ENCODE measurements around the gene CYFIP2. TPM values are rescaled to one million over a fixed set of nuclear protein-coding genes. Genes with fewer than 3 reads are reported as not detected.

The CYFIP2 gene
- total and polyA plus RNA-seq, 2 of the 13 experiments (the other 11 are each of a cell fraction or from before 2014, with no cell fraction given) = 22.6 to 30.3 TPM

DNA sequence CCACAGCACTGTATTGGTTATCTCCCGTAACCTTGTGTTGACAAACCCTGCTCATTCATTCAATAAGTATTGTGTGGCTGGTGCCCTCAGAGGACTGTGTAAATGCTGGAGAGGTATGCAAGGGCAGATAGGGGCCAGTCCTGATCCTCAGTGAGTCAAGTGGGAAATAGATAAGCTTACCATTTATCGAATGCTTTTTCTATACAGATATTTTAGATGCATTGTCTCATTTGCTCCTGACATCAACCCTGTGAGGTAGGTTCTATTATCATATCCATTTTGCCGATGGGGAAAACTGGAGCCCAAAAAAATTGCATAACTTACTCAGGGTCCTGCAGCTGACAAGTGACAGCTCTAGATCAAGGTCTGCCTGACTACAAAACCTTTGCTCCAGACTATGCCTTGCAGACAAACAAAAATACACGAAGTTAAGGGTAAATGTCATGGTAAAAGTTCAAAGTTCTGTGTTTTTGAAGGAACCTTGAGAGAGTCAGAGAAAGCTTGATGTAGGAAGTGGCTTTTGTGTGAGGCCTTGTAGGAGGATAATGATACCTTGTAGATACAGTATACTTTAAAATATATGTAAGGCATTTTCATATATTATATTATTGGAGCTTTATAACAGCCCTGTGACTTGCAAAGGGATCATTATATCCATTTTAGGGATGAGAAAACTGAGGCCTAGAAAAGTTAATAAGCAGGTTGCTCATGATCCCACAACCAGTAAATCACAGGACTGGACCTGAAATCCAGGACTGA lies 22.7 kb downstream of the CYFIP2 start (continued):
- TF ChIP-seq, protein P1, sequence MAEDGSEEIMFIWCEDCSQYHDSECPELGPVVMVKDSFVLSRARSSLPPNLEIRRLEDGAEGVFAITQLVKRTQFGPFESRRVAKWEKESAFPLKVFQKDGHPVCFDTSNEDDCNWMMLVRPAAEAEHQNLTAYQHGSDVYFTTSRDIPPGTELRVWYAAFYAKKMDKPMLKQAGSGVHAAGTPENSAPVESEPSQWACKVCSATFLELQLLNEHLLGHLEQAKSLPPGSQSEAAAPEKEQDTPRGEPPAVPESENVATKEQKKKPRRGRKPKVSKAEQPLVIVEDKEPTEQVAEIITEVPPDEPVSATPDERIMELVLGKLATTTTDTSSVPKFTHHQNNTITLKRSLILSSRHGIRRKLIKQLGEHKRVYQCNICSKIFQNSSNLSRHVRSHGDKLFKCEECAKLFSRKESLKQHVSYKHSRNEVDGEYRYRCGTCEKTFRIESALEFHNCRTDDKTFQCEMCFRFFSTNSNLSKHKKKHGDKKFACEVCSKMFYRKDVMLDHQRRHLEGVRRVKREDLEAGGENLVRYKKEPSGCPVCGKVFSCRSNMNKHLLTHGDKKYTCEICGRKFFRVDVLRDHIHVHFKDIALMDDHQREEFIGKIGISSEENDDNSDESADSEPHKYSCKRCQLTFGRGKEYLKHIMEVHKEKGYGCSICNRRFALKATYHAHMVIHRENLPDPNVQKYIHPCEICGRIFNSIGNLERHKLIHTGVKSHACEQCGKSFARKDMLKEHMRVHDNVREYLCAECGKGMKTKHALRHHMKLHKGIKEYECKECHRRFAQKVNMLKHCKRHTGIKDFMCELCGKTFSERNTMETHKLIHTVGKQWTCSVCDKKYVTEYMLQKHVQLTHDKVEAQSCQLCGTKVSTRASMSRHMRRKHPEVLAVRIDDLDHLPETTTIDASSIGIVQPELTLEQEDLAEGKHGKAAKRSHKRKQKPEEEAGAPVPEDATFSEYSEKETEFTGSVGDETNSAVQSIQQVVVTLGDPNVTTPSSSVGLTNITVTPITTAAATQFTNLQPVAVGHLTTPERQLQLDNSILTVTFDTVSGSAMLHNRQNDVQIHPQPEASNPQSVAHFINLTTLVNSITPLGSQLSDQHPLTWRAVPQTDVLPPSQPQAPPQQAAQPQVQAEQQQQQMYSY (CRISPR knock-in tag; IDR thresholded peaks at IDR 0.05) = no peak
- TF ChIP-seq, protein P2, sequence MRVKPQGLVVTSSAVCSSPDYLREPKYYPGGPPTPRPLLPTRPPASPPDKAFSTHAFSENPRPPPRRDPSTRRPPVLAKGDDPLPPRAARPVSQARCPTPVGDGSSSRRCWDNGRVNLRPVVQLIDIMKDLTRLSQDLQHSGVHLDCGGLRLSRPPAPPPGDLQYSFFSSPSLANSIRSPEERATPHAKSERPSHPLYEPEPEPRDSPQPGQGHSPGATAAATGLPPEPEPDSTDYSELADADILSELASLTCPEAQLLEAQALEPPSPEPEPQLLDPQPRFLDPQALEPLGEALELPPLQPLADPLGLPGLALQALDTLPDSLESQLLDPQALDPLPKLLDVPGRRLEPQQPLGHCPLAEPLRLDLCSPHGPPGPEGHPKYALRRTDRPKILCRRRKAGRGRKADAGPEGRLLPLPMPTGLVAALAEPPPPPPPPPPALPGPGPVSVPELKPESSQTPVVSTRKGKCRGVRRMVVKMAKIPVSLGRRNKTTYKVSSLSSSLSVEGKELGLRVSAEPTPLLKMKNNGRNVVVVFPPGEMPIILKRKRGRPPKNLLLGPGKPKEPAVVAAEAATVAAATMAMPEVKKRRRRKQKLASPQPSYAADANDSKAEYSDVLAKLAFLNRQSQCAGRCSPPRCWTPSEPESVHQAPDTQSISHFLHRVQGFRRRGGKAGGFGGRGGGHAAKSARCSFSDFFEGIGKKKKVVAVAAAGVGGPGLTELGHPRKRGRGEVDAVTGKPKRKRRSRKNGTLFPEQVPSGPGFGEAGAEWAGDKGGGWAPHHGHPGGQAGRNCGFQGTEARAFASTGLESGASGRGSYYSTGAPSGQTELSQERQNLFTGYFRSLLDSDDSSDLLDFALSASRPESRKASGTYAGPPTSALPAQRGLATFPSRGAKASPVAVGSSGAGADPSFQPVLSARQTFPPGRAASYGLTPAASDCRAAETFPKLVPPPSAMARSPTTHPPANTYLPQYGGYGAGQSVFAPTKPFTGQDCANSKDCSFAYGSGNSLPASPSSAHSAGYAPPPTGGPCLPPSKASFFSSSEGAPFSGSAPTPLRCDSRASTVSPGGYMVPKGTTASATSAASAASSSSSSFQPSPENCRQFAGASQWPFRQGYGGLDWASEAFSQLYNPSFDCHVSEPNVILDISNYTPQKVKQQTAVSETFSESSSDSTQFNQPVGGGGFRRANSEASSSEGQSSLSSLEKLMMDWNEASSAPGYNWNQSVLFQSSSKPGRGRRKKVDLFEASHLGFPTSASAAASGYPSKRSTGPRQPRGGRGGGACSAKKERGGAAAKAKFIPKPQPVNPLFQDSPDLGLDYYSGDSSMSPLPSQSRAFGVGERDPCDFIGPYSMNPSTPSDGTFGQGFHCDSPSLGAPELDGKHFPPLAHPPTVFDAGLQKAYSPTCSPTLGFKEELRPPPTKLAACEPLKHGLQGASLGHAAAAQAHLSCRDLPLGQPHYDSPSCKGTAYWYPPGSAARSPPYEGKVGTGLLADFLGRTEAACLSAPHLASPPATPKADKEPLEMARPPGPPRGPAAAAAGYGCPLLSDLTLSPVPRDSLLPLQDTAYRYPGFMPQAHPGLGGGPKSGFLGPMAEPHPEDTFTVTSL (CRISPR knock-in tag; IDR thresholded peaks at IDR 0.05; ENCODE audit: borderline replicate concordance) = no peak; the same call in 1 of the 2 replicates
- no peak; the same call in 1 of the 2 replicates for TF ChIP-seq ETV5 (CRISPR knock-in tag; IDR thresholded peaks at IDR 0.05; ENCODE audit: borderline replicate concordance)
- no peak for TF ChIP-seq MAFG (CRISPR knock-in tag; IDR thresholded peaks at IDR 0.05)
- TF ChIP-seq NFATC3 (CRISPR knock-in tag; IDR thresholded peaks at IDR 0.05) = no peak
- TF ChIP-seq KLF16 (CRISPR knock-in tag; IDR thresholded peaks at IDR 0.05) = no peak
- TF ChIP-seq, protein P3, sequence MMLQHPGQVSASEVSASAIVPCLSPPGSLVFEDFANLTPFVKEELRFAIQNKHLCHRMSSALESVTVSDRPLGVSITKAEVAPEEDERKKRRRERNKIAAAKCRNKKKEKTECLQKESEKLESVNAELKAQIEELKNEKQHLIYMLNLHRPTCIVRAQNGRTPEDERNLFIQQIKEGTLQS (CRISPR knock-in tag; IDR thresholded peaks at IDR 0.05) = no peak
- TF ChIP-seq SCMH1 (CRISPR knock-in tag; IDR thresholded peaks at IDR 0.05; ENCODE audit: borderline replicate concordance) = no peak
- TF ChIP-seq PPARG (CRISPR knock-in tag; conservative IDR thresholded peaks at IDR 0.05) = peak; percentile 80
- TF ChIP-seq ARNT2 (CRISPR knock-in tag; IDR thresholded peaks at IDR 0.05; ENCODE audit: low read depth) = no peak
- TF ChIP-seq U2AF2 (IDR thresholded peaks at IDR 0.05; ENCODE audit: low read depth, low read length) = no peak
- no peak for TF ChIP-seq PCBP1 (IDR thresholded peaks at IDR 0.05; ENCODE audit: borderline replicate concordance, low read depth, low read length)
- no peak for TF ChIP-seq KMT2A (CRISPR knock-in tag; IDR thresholded peaks at IDR 0.05)
- TF ChIP-seq RXRA (CRISPR knock-in tag; IDR thresholded peaks at IDR 0.05) = no peak
- TF ChIP-seq RELA (CRISPR knock-in tag; IDR thresholded peaks at IDR 0.05) = no peak
- TF ChIP-seq, protein P4, sequence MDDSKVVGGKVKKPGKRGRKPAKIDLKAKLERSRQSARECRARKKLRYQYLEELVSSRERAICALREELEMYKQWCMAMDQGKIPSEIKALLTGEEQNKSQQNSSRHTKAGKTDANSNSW (CRISPR knock-in tag; IDR thresholded peaks at IDR 0.05; ENCODE audit: borderline replicate concordance) = no peak
- peak; percentile 93 for TF ChIP-seq NCOR1 (IDR thresholded peaks at IDR 0.05; ENCODE audit: borderline replicate concordance, low read length)
- no peak for TF ChIP-seq ZFP82 (CRISPR knock-in tag; IDR thresholded peaks at IDR 0.05; ENCODE audit: borderline replicate concordance)
- TF ChIP-seq TRIM24 (CRISPR knock-in tag; IDR thresholded peaks at IDR 0.05) = no peak
- no peak for TF ChIP-seq ZNF44 (CRISPR knock-in tag; IDR thresholded peaks at IDR 0.05)
